ENCODE measurements around the gene ATP5MC3. TPM values are rescaled to one million over a fixed set of nuclear protein-coding genes. Genes with fewer than 3 reads are reported as not detected.
A peak's percentile ranks its signal among the peaks of the same experiment; 100 is the strongest.

ATP5MC3 gene
- total RNA-seq, 1 donor from 2014 or later, result 25.5 TPM

DNA sequence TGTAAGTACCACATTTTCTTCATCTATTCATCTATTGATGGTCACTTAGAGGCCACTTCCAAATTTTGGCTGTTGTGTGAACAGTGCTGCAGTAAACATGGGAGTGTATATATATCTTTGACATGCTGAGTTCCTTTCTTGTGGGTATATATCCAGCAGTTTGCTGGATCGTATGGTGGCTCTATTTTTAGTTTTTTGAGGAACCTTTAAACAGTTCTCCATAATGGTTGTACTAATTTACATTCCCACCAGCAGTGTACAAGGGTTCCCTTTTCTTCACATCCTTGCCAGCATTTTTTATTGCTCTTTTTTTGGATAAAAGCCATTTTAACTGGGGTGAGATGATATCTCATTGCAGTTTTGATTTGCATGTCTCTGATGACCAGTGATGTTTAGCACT is 7.3 kb upstream of the ATP5MC3 start:
- DNase-seq (ENCODE audit: low spot score in 2 of 2), result no peak
- Histone ChIP-seq H3K27ac (no peak overlapping the region), H3K4me3 (no peak overlapping the region), H3K4me1 (no peaks in the 10 kb centered on the region), H3K36me3 (no peaks in the 10 kb centered on the region), H3K27me3 (no peaks in the 10 kb centered on the region), H3K9me3 (peaks cover 0 to 2% of the 10 kb centered on the region in 2 donors)
- intact Hi-C loops (cut with DNase I), result loop anchor here (10.0 kb wide), 1 partner anchor 916 kb away; the partner anchor contains the start of gene HOXD11
- TF ChIP-seq, protein P1, sequence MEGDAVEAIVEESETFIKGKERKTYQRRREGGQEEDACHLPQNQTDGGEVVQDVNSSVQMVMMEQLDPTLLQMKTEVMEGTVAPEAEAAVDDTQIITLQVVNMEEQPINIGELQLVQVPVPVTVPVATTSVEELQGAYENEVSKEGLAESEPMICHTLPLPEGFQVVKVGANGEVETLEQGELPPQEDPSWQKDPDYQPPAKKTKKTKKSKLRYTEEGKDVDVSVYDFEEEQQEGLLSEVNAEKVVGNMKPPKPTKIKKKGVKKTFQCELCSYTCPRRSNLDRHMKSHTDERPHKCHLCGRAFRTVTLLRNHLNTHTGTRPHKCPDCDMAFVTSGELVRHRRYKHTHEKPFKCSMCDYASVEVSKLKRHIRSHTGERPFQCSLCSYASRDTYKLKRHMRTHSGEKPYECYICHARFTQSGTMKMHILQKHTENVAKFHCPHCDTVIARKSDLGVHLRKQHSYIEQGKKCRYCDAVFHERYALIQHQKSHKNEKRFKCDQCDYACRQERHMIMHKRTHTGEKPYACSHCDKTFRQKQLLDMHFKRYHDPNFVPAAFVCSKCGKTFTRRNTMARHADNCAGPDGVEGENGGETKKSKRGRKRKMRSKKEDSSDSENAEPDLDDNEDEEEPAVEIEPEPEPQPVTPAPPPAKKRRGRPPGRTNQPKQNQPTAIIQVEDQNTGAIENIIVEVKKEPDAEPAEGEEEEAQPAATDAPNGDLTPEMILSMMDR (IDR thresholded peaks at IDR 0.05), result no peak

DNA sequence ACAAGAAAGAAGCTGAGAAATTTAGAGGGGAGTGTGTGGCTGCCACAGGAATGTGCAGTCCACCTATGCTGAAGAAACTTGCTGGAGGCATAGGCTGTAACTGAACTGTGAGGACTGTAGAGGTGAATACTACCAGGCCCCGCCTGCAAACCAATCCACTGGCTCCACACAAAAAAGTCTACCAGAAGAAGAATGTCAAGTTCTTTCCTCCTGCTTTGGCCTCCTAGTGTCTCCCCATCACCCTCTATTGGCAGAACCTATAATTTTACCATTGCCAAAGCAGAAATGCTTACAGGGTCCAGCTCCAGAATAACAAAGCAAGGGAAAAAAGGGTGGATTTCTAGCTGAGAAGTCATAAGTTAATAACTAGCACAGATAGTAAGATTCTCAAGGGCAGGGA is 5.9 kb upstream of the ATP5MC3 start:
- Histone ChIP-seq H3K4me3 (no peak overlapping the region), H3K4me1 (no peaks in the 10 kb centered on the region), H3K36me3 (no peaks in the 10 kb centered on the region), H3K27ac (no peak overlapping the region), H3K27me3 (no peaks in the 10 kb centered on the region), H3K9me3 (peaks cover 0 to 2% of the 10 kb centered on the region in 2 donors)
- TF ChIP-seq, protein P1 (IDR thresholded peaks at IDR 0.05), result no peak
- no peak for DNase-seq (ENCODE audit: low spot score in 2 of 2)
- intact Hi-C loops (cut with DNase I), result loop anchor here (10.0 kb wide), 1 partner anchor 917 kb away; the partner anchor contains the start of gene HOXD11

DNA sequence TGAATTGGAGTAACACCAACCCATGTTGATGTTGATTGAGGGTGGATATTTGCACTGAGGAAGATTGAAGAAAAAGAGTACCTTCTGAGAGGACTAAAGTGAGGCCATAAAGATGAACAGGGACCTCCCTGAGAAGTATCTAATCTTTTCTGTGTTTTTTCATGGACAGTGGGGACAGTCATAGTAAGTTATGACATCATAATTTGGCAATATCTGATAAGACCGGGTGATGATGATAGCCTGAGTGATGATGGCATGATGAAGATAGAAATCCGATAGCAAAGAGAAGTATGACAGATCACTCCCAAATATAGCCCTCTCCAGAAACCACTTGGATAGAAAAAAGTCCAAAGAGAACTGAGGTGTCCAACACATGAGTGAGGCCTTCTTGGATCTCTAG is 2.2 kb upstream of the ATP5MC3 start:
- Histone ChIP-seq H3K9me3 (no peaks in the 10 kb centered on the region), H3K36me3 (peaks cover 9 to 10% of the 10 kb centered on the region in 2 donors), H3K27me3 (no peaks in the 10 kb centered on the region), H3K4me1 (peaks cover 0 to 8% of the 10 kb centered on the region in 2 donors), H3K4me3 (no peak overlapping the region), H3K27ac (no peak overlapping the region)
- TF ChIP-seq, protein P1 (IDR thresholded peaks at IDR 0.05), result no peak
- no peak for DNase-seq (ENCODE audit: low spot score in 2 of 2)
- intact Hi-C loops (cut with DNase I), result loop anchor here (10.0 kb wide), 1 partner anchor 921 kb away; the partner anchor contains the start of gene HOXD11

DNA sequence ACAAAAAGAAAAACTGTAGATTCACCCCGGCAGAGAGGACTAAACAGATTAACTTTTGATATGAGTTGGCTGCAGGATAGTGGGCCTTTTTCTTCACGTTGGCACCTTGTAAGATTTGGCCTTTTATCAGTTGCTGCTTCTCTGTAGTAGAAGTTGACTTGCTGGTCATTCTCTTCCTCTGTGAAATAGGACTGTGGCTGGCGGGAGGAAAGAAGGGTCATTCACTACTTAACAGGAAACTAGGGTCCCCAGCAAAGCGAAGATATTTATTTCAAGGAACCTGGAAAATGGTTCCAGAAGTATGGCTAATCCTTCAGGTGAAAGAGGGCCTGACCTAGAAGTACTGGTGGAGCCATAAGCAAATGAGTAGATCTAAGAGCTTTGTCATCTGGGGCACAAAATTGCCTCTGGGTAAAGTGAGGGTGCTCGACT is 383 bp upstream of the ATP5MC3 start:
- H3K9me3 ChIP-seq, result no peaks in the 10 kb centered on the region
- peaks cover 0 to 8% of the 10 kb centered on the region in 2 donors for H3K4me1 ChIP-seq
- H3K36me3 ChIP-seq, result peaks cover 19 to 27% of the 10 kb centered on the region in 2 donors
- no peak for DNase-seq (ENCODE audit: low spot score in 2 of 2)
- TF ChIP-seq, protein P1 (IDR thresholded peaks at IDR 0.05), result no peak
- H3K4me3 ChIP-seq, result peak overlapping the region; percentile 86 to 89
- no peaks in the 10 kb centered on the region for H3K27me3 ChIP-seq
- peak overlapping the region; percentile 78 to 84 for H3K27ac ChIP-seq
- intact Hi-C loops (cut with DNase I), result loop anchor here (1.0 to 10.0 kb wide), 2 partner anchors 14 to 923 kb away; partner anchors contain the start of genes ATF2 and HOXD11

DNA sequence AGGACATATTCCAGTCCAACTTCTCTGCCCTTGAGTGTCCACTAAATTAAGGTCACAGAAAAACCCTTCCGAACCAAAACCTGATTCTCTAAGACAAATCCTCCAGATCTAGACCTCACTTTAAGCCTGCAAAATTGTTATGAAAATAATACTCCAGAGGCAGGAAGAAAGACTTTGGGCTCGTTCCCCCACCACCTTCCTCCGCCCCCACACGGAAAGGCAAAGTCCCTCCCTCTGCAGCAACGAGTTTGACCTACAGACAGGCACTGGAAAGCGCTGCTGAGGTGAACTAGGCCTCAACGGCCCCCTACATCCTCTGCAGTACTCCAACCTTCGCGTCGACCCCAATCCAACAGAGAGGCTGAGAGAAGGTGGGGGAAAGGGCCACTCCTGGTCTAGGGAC is 808 bp downstream of the ATP5MC3 start:
- Histone ChIP-seq H3K4me1 (peaks cover 0 to 8% of the 10 kb centered on the region in 2 donors), H3K36me3 (peaks cover 22 to 31% of the 10 kb centered on the region in 2 donors), H3K4me3 (peak overlapping the region; percentile 86 to 89), H3K27me3 (no peaks in the 10 kb centered on the region), H3K9me3 (no peaks in the 10 kb centered on the region), H3K27ac (peak overlapping the region; percentile 78 to 84)
- DNase-seq (ENCODE audit: low spot score in 2 of 2), result no peak
- intact Hi-C loops (cut with DNase I), result loop anchor here (1.0 to 10.0 kb wide), 2 partner anchors 12 to 924 kb away; partner anchors contain the start of genes ATF2 and HOXD11
- TF ChIP-seq, protein P1 (IDR thresholded peaks at IDR 0.05), result no peak

Measured in ascending aorta (tissue), 2 donors.